ENCODE measurements around the gene MUC21.

Gene MUC21

GRCh38 chr6:31033075-31033474 lies 49.6 kb downstream of the MUC21 start:
- no peak for DNase-seq (ENCODE audit: low read depth)
- TF ChIP-seq, protein P1, sequence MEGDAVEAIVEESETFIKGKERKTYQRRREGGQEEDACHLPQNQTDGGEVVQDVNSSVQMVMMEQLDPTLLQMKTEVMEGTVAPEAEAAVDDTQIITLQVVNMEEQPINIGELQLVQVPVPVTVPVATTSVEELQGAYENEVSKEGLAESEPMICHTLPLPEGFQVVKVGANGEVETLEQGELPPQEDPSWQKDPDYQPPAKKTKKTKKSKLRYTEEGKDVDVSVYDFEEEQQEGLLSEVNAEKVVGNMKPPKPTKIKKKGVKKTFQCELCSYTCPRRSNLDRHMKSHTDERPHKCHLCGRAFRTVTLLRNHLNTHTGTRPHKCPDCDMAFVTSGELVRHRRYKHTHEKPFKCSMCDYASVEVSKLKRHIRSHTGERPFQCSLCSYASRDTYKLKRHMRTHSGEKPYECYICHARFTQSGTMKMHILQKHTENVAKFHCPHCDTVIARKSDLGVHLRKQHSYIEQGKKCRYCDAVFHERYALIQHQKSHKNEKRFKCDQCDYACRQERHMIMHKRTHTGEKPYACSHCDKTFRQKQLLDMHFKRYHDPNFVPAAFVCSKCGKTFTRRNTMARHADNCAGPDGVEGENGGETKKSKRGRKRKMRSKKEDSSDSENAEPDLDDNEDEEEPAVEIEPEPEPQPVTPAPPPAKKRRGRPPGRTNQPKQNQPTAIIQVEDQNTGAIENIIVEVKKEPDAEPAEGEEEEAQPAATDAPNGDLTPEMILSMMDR (IDR thresholded peaks at IDR 0.05; ENCODE audit: low read length, missing control alignments) = no peak
- H3K4me3 ChIP-seq (replicated peaks; ENCODE audit: low read depth, low read length) = no peak overlapping the region

GRCh38 chr6:31035862-31036497 lies 52.5 kb downstream of the MUC21 start:
- peak; percentile 28 for DNase-seq (ENCODE audit: low read depth)
- TF ChIP-seq, protein P1 (IDR thresholded peaks at IDR 0.05; ENCODE audit: low read length, missing control alignments) = no peak
- no peak overlapping the region for H3K4me3 ChIP-seq (replicated peaks; ENCODE audit: low read depth, low read length)

DNA sequence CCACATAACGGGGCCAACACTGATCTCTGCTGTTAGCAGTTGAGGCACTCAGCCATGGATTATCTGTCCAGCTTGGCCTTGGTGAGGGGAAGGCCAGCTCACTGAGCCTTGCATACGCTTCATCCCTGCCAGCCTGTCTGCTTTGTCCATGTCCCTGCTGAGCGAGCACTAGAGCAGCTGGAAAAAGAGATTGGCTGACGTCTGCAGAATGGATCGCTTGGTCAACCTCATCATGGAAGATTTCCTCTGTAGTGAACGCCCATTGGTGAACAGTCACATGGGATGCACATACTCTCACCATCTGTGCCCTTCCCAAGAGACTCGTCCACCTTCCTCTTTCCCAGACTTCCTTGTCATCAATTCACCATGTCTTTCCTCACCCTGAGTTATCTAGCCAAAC lies 53.7 kb downstream of the MUC21 start:
- no peak for DNase-seq (ENCODE audit: low read depth)
- TF ChIP-seq, protein P1 (IDR thresholded peaks at IDR 0.05; ENCODE audit: low read length, missing control alignments) = no peak
- no peak overlapping the region for H3K4me3 ChIP-seq (replicated peaks; ENCODE audit: low read depth, low read length)

- DNase-seq (ENCODE audit: low read depth) = no peak
- H3K4me3 ChIP-seq (replicated peaks; ENCODE audit: low read depth, low read length) = no peak overlapping the region
- TF ChIP-seq, protein P1 (IDR thresholded peaks at IDR 0.05; ENCODE audit: low read length, missing control alignments) = no peak
These were observed 54.2 kb downstream of the MUC21 start for GRCh38 chr6:31037682-31038081.

DNA sequence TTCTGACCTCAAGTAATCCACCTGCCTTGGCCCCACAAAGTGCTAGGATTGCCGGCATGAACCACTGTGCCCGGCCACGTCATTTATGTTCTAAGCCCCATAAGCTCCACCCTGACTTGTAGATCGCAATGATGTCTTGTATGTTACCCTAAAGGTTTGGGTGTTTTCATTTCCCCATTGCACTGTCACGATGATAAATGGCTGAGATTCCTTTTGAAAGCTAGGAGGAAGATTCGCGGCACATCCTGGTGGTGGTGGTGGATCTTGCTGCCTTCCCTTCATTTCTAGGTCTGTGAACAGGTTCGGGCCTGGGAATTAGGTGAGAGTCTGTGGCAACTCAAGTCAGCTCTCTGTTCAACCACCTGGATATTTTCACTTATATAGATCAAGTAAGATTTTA lies 55.0 kb downstream of the MUC21 start:
- no peak overlapping the region for H3K4me3 ChIP-seq (replicated peaks; ENCODE audit: low read depth, low read length)
- DNase-seq (ENCODE audit: low read depth) = no peak
- TF ChIP-seq, protein P1 (IDR thresholded peaks at IDR 0.05; ENCODE audit: low read length, missing control alignments) = no peak

Data from fibroblast of pulmonary artery (primary cell).